Activated CD8-positive, alpha-beta memory T cell treated with anti-CD3 and anti-CD28 coated beads, Interleukin-2, amount 50 U/mL, for 1 hour (primary cell): ENCODE measurements around the gene TOR1A.

ENCODE experiments used
- DNase-seq: peaks from one replicate; pipeline ENCODE4 v3.0.0-alpha.2; 2020; ENCODE audit errors: extremely low read depth

The TOR1A gene, protein sequence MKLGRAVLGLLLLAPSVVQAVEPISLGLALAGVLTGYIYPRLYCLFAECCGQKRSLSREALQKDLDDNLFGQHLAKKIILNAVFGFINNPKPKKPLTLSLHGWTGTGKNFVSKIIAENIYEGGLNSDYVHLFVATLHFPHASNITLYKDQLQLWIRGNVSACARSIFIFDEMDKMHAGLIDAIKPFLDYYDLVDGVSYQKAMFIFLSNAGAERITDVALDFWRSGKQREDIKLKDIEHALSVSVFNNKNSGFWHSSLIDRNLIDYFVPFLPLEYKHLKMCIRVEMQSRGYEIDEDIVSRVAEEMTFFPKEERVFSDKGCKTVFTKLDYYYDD

DNA sequence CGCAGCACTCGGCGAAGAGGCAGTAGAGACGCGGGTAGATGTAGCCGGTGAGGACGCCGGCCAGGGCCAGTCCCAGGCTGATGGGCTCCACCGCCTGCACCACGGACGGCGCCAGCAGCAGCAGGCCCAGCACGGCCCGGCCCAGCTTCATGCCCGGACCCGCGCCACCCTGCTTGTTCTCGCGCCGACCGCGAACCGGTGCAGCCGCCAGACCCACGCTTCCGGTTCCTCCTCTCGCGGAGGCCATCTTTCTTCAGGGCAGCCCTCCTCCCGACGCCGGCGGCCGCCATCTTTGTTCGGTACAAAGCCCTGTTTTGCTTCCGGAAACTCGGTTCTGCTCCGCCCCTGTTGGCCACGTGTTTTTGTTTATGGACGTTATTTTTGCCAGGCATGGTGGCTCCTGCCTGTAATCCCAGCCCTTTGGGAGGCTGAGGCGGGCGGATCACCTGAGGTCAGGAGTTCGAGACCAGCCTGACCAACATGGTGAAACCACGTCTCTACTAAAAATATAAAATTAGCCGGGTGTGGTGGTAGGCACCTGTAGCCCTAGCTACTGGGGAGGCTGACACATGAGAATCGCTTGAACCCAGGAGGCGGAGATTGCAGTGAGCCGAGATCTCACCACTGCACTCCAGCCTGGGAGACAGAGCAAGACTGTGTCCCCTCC lies at the start of gene TOR1A:
TOR1A (minus strand) TSS at position 202 of the 667 bp plus-strand sequence; CDS start at position 151, 51 bp downstream.
- DNase-seq, result peak; percentile 72

DNA sequence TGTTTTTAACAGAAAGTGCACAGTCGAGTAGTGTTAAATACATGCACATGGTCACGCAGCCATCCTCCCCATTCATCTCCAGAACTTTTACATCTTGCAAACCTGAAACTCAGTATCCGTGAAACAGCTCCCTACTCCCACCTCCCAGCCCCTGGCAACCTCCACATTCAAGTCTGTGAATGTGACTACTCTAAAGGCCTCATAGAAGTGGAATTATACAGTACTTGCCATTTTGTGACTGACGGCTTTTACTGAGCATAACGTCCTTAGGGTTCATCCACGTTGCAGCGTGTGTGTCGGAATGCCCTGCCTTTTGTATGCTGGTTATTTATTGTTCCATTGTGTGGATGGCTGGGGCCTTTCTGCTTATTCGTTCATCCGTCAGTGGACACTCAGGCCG lies 47.1 kb upstream of the TOR1A start:
- DNase-seq, result no peak

DNA sequence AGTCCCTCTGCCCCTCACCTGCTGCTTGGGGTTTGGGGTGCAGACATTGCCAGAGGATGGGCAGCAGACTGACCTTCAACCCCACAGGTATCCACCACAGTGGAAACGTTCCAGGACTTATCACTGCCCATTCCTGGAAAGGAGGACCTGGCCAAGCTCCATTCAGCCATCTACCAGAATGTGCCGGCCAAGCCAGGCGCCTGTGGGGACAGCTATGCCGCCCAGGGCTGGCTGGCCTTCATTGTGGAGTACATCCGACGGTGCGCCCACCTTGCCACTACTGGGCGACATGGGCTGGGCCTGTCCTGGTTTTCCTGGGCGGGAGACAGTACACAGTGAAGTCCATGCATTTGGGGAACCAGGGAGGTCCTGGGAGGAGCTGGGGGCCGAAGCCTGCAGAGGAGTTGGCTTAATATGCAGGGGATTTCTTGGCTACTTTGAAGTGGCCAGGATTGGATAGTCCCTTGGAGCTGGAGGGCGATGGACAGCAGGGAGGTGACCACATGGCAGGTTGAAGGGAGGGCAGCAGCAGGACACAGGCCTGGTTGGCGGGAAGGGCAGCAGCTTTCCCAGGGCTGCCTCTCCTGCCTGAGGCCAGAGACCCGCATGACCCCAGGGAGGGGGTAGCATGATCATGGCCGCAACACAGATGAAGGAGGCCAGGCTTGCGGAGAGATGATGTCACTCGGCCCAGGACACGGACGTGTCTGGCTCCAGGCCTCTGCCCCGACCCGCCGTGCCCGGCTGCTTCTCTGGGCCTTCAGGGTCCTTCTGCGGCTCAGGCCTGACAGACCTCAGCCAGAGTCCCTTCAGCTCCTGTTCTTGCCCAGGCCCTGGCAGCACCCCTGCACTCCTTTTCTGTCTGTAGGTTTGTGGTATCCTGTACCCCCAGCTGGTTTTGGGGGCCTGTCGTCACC lies 45.9 kb upstream of the TOR1A start:
- DNase-seq, result no peak

DNA sequence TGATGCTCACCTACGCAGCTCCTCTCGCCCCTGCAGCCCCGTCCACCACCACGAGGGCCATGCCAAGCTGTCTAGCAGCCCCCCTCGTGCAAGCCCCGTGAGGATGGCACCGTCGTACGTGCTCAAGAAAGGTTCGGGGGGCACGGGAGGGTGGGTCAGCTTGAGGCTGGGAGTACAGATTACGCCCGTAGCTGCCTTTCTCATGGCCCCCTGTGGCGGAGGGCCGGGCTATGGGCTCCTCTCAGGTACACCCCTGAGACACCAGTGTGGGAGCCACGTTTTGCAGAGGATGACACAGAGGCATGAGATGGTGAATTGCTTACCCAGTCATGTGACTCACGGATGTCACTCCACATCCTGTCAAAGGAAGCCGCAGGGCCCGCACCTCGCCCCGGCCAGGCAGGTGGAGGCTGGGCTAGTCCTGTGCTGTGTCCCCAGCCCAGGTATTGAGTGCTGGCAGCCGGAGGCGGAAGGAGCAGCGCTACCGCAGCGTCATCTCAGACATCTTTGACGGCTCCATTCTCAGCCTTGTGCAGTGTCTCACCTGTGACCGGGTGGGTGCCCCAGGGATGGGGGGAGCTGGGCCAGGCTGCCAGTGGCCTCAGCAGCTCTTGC lies 45.0 kb upstream of the TOR1A start:
- DNase-seq, result peak; percentile 89

DNA sequence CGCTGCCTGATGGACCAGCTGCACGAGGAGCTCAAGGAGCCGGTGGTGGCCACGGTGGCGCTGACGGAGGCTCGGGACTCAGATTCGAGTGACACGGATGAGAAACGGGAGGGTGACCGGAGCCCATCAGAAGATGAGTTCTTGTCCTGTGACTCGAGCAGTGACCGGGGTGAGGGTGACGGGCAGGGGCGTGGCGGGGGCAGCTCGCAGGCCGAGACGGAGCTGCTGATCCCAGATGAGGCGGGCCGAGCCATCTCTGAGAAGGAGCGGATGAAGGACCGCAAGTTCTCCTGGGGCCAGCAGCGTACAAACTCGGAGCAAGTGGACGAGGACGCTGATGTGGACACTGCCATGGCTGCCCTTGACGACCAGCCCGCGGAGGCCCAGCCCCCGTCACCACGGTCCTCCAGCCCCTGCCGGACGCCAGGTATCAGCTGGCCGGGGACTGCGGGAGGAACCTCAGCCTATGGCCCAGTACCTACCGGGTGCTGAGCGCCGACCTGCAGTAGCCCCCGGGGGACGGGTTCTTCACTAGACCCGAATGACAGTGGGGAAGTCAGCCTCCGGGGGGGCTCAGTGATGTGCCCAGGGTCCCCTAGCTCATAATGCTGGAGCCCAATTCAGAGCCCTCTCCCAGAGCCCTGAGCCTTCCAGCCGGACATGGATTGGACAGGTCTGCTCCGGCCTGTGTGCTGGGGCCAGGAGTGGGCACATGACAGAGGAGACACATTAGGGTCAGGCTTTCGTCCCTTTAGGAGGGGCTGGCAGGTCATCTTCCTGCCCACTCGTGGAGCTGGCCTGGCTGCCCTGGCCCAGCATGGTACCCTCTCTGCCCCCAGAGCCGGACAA lies 44.3 kb upstream of the TOR1A start:
- no peak for DNase-seq

DNA sequence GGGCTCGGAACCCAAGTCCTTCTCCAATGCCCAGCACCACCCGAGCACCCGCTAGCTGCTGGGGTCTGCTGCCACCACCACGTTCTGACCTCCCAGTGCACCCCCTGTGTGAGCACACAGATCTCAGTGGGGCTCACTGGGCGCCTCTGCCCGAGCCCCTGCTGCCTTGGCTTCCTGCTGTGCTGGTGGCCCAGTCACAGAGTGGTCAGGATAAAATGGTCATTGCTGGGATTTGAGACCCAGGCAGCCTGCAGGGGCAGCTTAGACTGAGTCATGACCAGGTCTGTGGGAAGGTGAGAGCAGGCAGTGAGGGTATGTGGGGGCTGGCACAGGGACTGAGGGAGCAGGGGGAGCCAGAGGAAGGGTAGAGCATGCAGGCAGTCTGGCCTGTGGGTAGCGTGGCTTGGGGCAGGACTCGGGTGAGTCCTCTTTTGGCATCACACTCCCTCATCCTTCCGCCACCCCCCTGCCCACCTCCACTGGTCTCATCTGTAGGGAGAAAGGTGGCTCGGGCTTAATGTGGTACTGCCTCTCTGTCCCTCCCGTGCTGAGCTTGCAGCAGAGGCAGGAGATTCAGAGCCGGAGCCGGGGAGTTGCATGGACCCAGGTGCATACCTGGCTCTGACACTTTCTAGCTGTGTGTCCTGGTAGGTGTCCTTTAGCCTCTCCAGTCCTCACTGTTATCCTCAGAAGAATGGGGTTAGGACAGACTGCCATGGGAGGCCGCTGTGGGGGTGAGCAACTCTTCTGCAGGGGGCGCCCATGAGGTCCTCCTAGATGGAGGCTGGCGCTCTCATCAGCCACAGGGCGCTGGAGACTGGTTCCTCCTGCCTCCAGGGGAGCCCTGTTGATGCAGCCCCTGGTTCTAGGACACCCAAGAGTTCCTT lies 43.4 kb upstream of the TOR1A start:
- DNase-seq, result no peak

DNA sequence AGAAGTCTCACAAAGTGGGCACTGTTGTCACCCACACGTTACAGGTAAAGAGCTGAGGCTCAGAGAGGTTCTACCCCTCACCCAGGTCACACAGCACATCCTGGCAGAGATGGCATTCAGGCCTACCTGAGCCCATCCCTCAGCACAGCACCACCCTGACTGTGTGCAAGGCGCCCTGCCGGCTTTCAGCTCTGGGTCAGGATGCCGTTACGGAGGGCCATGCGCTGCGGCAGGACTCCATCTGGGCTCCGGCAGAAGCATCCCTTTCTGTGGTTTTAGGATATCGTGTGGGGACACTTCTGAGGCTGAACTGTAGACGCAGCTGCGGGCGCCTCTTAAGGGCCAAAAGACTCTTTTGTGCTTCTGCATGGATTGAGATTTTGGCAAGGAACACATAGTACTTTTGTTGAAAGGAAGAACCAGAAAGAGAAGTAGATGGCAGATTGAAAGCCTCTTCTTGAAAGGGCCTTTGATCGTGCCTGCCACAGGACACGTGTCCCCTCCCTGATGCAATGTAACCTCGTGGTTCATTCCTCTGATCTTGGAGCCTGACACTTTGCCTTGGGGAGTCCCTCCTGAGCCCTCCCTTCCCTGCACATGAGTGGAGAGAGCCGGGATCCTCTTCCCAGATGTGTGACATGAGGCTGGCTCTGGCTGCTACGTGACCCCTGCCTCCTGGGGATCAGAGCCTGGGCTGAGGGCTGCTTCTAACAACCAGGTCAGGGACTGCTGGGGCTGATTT lies 42.6 kb upstream of the TOR1A start:
- DNase-seq, result peak; percentile 31

DNA sequence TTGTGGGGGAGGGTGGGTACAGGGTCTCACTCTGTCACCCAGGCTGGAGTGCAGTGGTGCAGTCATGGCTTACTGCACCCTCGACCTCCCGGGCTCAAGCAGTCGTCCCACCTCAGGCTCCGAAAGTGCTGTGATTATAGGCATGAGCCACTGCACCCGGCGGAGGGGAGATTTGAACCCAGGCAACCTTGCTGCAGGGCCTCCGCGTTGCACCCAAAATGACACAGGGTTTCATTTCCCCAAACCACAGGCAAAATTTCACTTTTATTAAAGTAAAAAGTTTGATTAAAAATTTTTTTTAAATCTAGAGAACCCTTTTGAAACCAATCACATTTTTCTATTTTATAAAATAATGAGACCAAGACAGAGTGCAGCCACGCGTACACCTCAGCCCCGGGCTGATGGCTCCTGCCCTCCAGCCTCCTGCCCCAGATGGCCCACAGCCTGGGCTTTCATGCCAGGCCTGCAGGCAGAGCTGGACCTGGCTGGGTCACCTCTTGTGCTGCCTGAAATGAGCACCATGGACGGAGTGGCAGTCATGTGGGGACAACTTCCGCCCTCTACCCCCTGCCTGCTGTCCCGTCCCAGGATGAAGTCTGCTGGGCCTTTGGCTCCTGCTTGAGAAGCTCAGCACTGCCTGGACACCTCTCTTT lies 41.9 kb upstream of the TOR1A start:
- no peak for DNase-seq

DNA sequence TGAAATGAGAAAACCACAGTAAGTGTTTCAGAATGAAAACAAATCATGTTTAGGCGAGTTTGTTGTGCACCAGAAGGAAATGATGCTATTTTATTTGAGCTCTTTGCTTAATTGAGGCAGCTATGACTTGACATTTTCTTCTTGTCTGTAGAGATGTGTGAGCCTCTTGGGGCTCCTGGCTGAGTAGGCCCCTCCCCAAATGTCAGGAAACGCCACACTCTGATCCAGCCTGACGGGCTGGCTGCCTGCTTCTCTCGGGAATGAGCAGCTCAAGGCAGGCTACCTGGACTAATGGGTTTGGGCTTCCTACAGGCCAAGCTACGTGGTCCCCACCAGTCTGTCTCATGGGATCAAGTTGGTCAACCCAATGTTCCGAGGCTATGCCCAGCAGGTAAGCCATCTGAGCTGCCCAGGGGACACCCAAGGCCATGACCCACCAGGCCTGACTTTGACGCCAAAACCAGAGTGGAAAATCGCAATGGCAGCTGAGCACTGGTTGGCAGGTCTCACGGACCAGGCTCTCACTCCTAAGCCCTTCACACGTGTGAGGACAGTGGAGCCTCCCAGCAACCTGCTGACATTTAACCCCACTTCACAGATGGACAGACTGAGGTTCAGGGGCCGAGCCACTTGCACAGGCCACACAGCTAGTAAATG lies 41.2 kb upstream of the TOR1A start:
- DNase-seq, result no peak

DNA sequence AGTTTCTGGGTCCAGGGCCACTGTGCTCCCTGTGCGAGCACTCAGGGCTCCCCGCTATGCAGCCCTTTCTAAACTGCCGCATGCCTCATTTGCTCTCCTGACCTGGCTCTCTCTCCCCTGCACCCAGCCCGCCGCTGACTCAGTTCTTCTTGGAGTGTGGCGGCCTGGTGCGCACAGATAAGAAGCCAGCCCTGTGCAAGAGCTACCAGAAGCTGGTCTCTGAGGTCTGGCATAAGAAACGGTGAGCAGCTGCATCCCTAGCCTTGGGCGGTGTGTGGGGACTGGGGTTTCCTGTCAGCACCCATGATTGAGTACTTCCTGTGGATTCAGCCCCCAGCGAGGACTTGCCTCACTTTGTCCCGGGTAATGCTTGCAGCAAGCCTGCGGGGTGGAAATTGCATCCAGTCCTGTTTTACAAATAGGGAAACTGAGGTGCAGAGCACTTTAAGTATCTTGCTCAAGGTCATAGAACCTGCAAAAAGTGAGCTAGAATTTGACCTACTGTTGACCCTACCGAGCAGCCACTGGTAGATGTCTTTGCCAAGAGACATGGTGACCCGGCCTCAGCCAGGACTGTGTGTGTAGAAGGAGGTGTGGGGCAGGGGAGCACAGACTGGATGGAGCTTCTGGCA lies 39.2 kb upstream of the TOR1A start:
- DNase-seq, result peak; percentile 48

DNA sequence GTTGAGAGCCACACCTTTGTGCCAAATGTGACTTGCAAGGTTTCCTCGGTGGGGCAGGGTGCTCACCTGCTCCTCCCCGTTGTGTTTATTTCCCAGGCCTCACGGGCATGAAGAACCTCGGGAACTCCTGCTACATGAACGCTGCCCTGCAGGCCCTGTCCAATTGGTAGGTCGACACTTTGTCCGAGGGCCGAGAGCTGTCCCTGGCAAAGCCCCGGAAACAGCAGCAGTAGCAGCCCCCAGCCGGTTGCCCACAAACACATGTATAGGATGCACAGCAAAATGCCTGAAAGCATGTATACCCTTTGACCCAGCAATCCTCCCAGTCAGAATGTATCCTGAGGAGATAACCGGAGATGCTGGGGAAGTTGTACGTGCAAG lies 37.5 kb upstream of the TOR1A start:
- DNase-seq, result no peak

DNA sequence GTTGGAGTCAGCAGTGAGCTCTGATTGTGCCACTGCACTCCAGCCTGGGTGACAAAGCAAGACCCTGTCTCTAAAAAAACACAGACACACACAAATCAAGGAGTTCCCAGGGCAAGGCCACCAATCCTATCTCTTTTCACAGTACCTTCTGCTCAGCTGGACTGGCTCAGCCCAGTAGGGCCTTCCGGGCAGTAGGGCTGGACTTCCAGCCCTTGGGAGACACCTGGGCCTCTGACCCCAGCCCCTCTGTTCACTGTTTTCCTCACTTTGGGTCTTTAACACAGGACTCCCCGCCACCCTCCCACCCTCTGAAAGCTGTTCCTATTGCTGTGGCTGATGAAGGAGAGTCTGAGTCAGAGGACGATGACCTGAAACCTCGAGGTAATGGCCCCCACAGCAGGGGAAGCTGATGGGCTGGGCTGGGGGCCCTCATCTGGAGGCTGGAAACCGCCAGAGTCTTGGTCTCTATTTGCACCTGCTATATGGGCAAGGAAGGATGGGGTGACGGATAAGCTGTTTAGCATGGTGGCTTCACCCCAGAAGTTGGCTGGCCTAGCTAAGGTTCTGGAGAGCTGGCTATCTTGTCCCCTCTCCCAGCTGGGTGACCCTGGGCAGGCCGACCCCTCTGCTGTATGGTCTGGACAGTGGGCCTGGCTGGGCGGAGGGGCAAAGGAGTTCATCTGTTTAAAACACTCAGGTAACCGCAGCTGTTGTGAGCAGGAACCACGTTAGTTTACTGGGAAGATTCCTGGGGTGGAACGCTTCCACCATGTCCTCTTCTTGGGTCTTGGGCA lies 36.9 kb upstream of the TOR1A start:
- no peak for DNase-seq

DNA sequence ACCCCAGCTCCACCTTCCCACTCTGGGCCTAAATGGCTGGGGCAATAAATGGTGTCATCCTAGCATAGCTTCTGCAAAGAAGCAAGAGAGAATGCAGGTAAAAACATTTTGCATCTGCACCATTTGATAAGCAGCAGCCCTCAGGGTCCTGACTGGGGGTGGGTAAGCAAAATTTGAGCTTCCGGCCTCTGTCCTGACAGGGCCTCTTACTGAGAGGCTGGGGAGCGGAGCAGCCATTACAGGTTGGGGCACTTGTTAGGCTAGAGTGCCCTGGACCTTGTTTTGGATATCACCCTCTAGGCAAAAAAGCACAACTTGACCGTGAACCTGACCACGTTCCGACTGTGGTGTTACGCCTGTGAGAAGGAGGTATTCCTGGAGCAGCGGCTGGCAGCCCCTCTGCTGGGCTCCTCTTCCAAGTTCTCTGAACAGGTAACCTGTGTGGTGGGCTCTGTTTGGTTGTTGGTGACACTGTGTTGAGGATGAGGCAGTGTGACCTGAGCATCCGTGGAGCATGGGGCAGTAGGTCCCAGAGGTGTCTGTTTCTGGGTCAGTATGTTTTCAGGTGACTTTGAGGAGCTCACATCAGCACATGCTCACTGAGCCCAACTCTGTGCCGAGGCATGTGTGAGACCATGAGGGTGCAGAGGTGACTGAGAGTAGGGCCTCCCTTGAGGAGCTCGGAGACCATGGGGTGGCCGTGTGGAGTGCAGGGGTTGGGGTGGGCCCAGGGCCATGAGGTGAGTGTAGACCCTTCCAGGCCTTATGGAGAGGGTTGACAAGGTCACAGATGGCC lies 34.4 kb upstream of the TOR1A start:
- DNase-seq, result no peak

DNA sequence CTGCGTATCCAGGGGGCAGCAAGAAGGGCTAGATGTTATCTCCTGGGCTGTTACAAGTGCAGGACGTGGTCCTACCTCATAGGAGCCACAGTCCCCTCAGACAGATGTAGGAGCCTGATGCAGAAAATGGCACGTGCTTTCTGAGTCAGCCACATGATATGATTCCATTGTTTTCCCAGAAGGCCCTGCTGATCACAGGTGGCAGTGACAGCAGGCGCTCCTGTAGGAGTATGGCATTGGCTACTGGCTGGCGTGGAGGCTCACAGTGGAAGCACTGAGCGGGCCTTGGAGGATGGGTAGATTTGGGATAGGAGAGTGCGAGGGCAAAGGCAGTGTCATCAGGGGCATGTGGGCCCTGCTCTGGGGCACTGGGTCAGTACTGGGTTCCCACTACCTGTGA lies 33.3 kb upstream of the TOR1A start:
- DNase-seq, result no peak

DNA sequence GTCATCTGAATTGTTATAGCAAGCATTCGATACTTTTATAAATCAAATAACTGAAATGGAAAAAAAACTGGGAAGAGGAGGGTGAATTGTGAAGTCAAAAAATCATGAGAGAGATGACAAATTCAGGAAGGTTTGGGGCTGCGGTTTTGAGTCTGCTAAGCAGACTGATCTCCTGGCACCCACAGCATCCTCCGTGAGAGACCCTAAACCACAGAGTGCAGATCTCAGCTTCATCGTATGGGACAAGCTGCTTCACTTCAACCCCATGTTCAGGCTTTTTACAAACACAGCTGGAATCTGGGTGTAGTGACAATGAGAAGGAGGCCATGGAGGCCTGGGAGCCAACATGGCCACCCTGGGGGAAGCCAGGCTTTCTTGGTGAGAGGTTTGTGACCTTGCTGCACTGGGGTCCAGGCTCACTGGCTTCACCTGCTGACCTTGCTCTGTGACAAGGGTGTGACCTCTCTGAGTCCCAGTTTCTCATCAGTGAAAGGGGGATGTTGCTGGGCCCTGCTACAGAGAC lies 30.7 kb upstream of the TOR1A start:
- DNase-seq, result peak; percentile 57

DNA sequence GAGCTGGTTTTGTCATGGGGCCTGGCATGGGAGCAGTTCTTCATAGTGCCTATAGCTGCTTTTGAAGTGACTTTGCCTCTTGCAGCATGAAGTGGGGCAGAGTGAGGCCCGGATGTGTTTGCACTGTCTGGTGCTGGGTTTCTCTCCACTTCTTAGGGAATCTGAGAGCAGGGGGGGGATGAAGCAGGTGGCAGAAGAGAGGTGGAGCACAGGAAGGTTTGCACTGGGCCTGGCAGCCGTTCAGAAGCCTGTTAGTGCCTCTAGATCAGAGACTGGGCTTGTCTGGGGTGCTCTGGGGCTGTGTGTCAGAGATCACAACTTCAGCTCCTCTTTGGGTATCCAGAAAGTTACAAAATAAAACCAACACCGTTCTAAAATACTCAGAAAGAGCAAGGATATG lies 29.7 kb upstream of the TOR1A start:
- no peak for DNase-seq
